ENCODE results near the gene CLCN3. TPM values are rescaled to one million over a fixed set of nuclear protein-coding genes. Genes with fewer than 3 reads are reported as not detected.

The CLCN3 gene
- total and polyA plus RNA-seq, 2 of the 13 experiments (the other 11 are each of a cell fraction or from before 2014, with no cell fraction given) = 13.6 to 23.7 TPM

- no peak for TF ChIP-seq ZXDC (CRISPR knock-in tag; IDR thresholded peaks at IDR 0.05)
- TF ChIP-seq, protein P1, sequence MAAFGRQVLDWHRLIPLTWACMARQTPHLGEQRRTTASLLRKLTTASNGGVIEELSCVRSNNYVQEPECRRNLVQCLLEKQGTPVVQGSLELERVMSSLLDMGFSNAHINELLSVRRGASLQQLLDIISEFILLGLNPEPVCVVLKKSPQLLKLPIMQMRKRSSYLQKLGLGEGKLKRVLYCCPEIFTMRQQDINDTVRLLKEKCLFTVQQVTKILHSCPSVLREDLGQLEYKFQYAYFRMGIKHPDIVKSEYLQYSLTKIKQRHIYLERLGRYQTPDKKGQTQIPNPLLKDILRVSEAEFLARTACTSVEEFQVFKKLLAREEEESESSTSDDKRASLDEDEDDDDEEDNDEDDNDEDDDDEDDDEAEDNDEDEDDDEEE (CRISPR knock-in tag; IDR thresholded peaks at IDR 0.05) = peak; percentile 13; the same call in 1 of the 2 replicates
- TF ChIP-seq, protein P2, sequence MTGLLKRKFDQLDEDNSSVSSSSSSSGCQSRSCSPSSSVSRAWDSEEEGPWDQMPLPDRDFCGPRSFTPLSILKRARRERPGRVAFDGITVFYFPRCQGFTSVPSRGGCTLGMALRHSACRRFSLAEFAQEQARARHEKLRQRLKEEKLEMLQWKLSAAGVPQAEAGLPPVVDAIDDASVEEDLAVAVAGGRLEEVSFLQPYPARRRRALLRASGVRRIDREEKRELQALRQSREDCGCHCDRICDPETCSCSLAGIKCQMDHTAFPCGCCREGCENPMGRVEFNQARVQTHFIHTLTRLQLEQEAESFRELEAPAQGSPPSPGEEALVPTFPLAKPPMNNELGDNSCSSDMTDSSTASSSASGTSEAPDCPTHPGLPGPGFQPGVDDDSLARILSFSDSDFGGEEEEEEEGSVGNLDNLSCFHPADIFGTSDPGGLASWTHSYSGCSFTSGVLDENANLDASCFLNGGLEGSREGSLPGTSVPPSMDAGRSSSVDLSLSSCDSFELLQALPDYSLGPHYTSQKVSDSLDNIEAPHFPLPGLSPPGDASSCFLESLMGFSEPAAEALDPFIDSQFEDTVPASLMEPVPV (CRISPR knock-in tag; IDR thresholded peaks at IDR 0.05) = no peak
- TF ChIP-seq SP2 (CRISPR knock-in tag; IDR thresholded peaks at IDR 0.05) = no peak
- TF ChIP-seq KLF13 (CRISPR knock-in tag; IDR thresholded peaks at IDR 0.05) = no peak
- no peak for TF ChIP-seq ZNF431 (CRISPR knock-in tag; IDR thresholded peaks at IDR 0.05; ENCODE audit: borderline replicate concordance, low read depth)
- TF ChIP-seq JARID2 (CRISPR knock-in tag; IDR thresholded peaks at IDR 0.05; ENCODE audit: insufficient replicate concordance) = no peak
- no peak for TF ChIP-seq ZNF414 (CRISPR knock-in tag; IDR thresholded peaks at IDR 0.05)
- no peak for TF ChIP-seq ZNF616 (CRISPR knock-in tag; IDR thresholded peaks at IDR 0.05; ENCODE audit: low read depth)
- no peaks in the 10 kb centered on the region for H3K9me3 ChIP-seq (ENCODE audit: low read length)
- TSS peak; percentile 64 for BruUV-seq (replicated peaks)
- WGBS (ENCODE audit: low lambda C conversion rate) = under 1% methylated on average over 13 of the region's 13 CpGs
- in situ Hi-C loops (cut with HindIII; ENCODE audit: extremely low pct_ligation_motif_present, low pct_unique_long_range_greater_than_20kb) (no loop called here), intact Hi-C loops (cut with micrococcal nuclease; ENCODE audit: unreplicated experiment) (loop anchor here (5.0 kb wide), 1 partner anchor 270 kb away; the partner anchor contains the start of gene MFAP3L)
- H3K36me3 ChIP-seq (replicated peaks in 1 of 2; ENCODE audit: control insufficient read depth in 1 of 2, insufficient read depth in 2 of 2, low read length in 2 of 2) = no peaks in the 10 kb centered on the region
- peak overlapping the region; percentile 74 for H3K9ac ChIP-seq (ENCODE audit: insufficient read depth, low read depth, low read length)
- FAIRE-seq = peak; percentile 15
- no peaks in the 10 kb centered on the region for H4K20me1 ChIP-seq (ENCODE audit: insufficient read depth, low read length)
- no peaks in the 10 kb centered on the region; a peak in 1 of 5 replicates for H3K27me3 ChIP-seq (ENCODE audit: control insufficient read depth in 1 of 2, insufficient read depth in 2 of 2, low read length in 2 of 2)
- peak overlapping the region; percentile 52 for H3K27ac ChIP-seq (ENCODE audit: extremely low read length, insufficient read depth, low read length)
- peaks cover 14% of the 10 kb centered on the region for H3K4me1 ChIP-seq (ENCODE audit: insufficient read depth, low read length)
- H3K4me3 ChIP-seq (replicated peaks in 1 of 3; ENCODE audit: insufficient read depth in 1 of 3, low read depth in 2 of 3, low read length in 3 of 3) = peak overlapping the region; percentile 76 to 91 (median 85)
- DNase-seq (ENCODE audit: low spot score) = peak; percentile 1
- peak; percentile 53 for ATAC-seq
- H3K4me2 ChIP-seq (ENCODE audit: low read depth, low read length) = peak overlapping the region; percentile 78
- ChIA-PET CTCF (ENCODE audit: low intra/inter-chr PET ratio, low total read pairs) (no interaction called here), POLR2A (interaction anchor here (0.8 kb wide), 1 partner anchor 29 kb away, joined by 3 read pairs; no protein-coding TSS in a partner anchor)
- peak overlapping the region; percentile 76 for H2AFZ ChIP-seq (ENCODE audit: low read length)
- H3K79me2 ChIP-seq (ENCODE audit: insufficient read depth, low read length) = no peaks in the 10 kb centered on the region
These were observed 136.7 kb downstream of the CLCN3 start for GRCh38 chr4:169756971-169757574.

All from HepG2 (cell line).